ENCODE measurements around the gene CTNND2.

The CTNND2 gene

DNA sequence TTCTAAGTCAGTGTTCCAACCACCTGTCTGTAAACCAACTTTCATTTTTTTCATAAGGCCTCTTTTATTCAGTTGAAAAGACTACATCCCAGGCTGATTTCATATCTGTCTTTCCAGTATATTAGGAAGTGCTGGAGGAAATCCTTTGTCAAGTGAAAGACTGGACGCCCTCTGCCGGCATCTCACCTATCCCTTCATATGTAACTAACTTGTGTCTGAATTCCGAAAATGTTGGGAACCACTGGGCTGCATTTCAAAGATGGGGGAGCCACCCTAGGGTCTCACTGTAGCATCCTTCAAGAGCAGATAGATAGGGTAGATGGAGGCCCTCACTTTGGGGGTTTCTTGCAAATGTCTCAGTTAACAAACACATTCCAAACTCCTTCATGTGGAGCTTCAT is 569.8 kb downstream of the CTNND2 start:
- no peaks in the 10 kb centered on the region for H3K27me3 ChIP-seq (replicated peaks; ENCODE audit: insufficient read depth, low read length)
- TF ChIP-seq, protein P1, sequence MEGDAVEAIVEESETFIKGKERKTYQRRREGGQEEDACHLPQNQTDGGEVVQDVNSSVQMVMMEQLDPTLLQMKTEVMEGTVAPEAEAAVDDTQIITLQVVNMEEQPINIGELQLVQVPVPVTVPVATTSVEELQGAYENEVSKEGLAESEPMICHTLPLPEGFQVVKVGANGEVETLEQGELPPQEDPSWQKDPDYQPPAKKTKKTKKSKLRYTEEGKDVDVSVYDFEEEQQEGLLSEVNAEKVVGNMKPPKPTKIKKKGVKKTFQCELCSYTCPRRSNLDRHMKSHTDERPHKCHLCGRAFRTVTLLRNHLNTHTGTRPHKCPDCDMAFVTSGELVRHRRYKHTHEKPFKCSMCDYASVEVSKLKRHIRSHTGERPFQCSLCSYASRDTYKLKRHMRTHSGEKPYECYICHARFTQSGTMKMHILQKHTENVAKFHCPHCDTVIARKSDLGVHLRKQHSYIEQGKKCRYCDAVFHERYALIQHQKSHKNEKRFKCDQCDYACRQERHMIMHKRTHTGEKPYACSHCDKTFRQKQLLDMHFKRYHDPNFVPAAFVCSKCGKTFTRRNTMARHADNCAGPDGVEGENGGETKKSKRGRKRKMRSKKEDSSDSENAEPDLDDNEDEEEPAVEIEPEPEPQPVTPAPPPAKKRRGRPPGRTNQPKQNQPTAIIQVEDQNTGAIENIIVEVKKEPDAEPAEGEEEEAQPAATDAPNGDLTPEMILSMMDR (IDR thresholded peaks at IDR 0.05; ENCODE audit: low read length) = no peak
- TF ChIP-seq EZH2 (optimal IDR thresholded peaks at IDR 0.05; ENCODE audit: low read depth, low read length) = no peak
- TF ChIP-seq EZH2phosphoT487 (IDR thresholded peaks at IDR 0.05; ENCODE audit: low read length) = no peak
- H4K20me1 ChIP-seq (ENCODE audit: insufficient read depth, low read length) = no peaks in the 10 kb centered on the region
- H3K4me3 ChIP-seq (ENCODE audit: low read length) = no peak overlapping the region
- no peaks in the 10 kb centered on the region for H3K9me3 ChIP-seq (replicated peaks; ENCODE audit: insufficient read depth, low read length)
- H3K9ac ChIP-seq (ENCODE audit: low read length) = no peak overlapping the region
- no peak for DNase-seq
- H3K36me3 ChIP-seq (replicated peaks; ENCODE audit: insufficient read depth, low read length) = no peaks in the 10 kb centered on the region
- no peaks in the 10 kb centered on the region for H3F3A ChIP-seq (ENCODE audit: insufficient read depth, low read length)
- no peaks in the 10 kb centered on the region for H3K9me2 ChIP-seq (replicated peaks; ENCODE audit: insufficient read depth, low read length)
- H3K4me1 ChIP-seq (ENCODE audit: low read length) = no peaks in the 10 kb centered on the region
- no peaks in the 10 kb centered on the region for H3K79me2 ChIP-seq (ENCODE audit: low read length)
- no peak overlapping the region for H3K27ac ChIP-seq (ENCODE audit: low read length)
- H2AFZ ChIP-seq (ENCODE audit: low read length) = no peak overlapping the region
- H3K4me2 ChIP-seq (ENCODE audit: low read depth, low read length) = no peak overlapping the region

DNA sequence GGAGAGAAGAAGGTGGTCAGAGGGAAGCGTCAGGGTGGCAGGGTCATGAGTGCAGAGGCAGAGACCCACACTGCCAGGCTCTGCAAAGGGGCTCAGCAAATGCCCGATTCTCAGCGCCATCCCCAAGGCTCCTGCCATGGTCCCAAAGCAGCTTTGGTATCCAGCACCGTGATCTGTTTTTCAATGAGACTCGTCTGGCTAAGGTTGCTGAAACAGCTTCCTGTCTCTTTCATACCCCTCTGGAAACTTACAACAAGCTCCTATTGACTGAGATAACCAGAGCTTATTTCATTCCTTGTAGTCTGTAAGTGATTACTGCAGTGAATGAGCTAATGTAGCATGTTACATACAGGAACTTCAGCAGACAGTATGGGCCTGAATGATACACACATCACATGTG is 574.6 kb downstream of the CTNND2 start:
- no peak overlapping the region for H3K4me3 ChIP-seq (ENCODE audit: low read length)
- H3K27ac ChIP-seq (ENCODE audit: low read length) = no peak overlapping the region
- no peak overlapping the region for H2AFZ ChIP-seq (ENCODE audit: low read length)
- no peaks in the 10 kb centered on the region for H3K79me2 ChIP-seq (ENCODE audit: low read length)
- H3K36me3 ChIP-seq (replicated peaks; ENCODE audit: insufficient read depth, low read length) = no peaks in the 10 kb centered on the region
- H3K27me3 ChIP-seq (replicated peaks; ENCODE audit: insufficient read depth, low read length) = no peaks in the 10 kb centered on the region
- no peaks in the 10 kb centered on the region for H4K20me1 ChIP-seq (ENCODE audit: insufficient read depth, low read length)
- H3F3A ChIP-seq (ENCODE audit: insufficient read depth, low read length) = no peaks in the 10 kb centered on the region
- H3K9me3 ChIP-seq (replicated peaks; ENCODE audit: insufficient read depth, low read length) = no peaks in the 10 kb centered on the region
- DNase-seq = no peak
- no peak overlapping the region for H3K9ac ChIP-seq (ENCODE audit: low read length)
- no peaks in the 10 kb centered on the region for H3K4me1 ChIP-seq (ENCODE audit: low read length)
- H3K4me2 ChIP-seq (ENCODE audit: low read depth, low read length) = no peak overlapping the region
- H3K9me2 ChIP-seq (replicated peaks; ENCODE audit: insufficient read depth, low read length) = no peaks in the 10 kb centered on the region
- TF ChIP-seq, protein P1 (IDR thresholded peaks at IDR 0.05; ENCODE audit: low read length) = no peak
- TF ChIP-seq EZH2phosphoT487 (IDR thresholded peaks at IDR 0.05; ENCODE audit: low read length) = no peak
- TF ChIP-seq EZH2 (optimal IDR thresholded peaks at IDR 0.05; ENCODE audit: low read depth, low read length) = no peak

DNA sequence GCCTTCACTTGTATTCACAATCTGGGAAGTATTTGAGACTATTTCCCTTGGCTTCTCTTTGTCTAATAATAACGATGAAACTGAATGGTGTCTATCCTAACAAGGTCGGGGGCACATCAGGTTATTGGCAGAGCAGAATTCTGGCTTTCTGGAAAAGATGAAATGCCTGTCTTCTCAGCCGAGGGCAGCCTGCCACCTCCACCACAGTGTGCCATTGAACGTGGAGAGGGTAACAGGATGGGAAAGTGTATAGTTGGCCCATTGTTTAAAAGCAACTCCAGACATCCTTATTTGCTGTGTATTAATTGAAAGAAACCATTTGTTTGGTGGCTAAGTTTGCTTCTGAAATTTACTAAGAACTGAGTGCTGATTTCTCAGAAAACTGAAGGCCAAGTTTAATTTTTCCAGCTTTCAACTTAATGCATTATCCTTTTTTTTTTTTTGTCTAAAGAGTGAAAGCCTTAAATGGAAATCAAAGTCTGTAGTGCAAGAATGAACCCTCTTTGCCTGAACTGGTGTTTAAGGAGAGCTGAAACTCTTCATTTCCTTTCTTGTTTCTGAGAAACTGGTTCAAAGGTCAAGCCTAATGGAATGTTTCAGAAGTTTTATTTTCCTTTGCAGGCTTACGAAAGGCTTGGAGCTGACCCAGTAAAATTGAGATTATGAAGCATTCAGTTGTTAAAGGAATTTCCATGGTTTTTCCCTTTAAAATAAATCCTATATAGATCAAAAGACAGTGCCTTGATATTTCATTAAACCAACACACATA is 579.5 kb downstream of the CTNND2 start:
- Histone ChIP-seq H3K9me2 (replicated peaks; ENCODE audit: insufficient read depth, low read length) (no peaks in the 10 kb centered on the region), H3K79me2 (ENCODE audit: low read length) (no peaks in the 10 kb centered on the region), H3K27me3 (replicated peaks; ENCODE audit: insufficient read depth, low read length) (no peaks in the 10 kb centered on the region), H3K36me3 (replicated peaks; ENCODE audit: insufficient read depth, low read length) (no peaks in the 10 kb centered on the region), H3K4me2 (ENCODE audit: low read depth, low read length) (no peak overlapping the region), H3K9ac (ENCODE audit: low read length) (no peak overlapping the region), H3K4me1 (ENCODE audit: low read length) (no peaks in the 10 kb centered on the region), H4K20me1 (ENCODE audit: insufficient read depth, low read length) (no peaks in the 10 kb centered on the region), H2AFZ (ENCODE audit: low read length) (no peak overlapping the region), H3K27ac (ENCODE audit: low read length) (no peak overlapping the region), H3K9me3 (replicated peaks; ENCODE audit: insufficient read depth, low read length) (no peaks in the 10 kb centered on the region), H3F3A (ENCODE audit: insufficient read depth, low read length) (no peaks in the 10 kb centered on the region), H3K4me3 (ENCODE audit: low read length) (no peak overlapping the region)
- no peak for DNase-seq
- TF ChIP-seq EZH2 (optimal IDR thresholded peaks at IDR 0.05; ENCODE audit: low read depth, low read length) = no peak
- TF ChIP-seq, protein P1 (IDR thresholded peaks at IDR 0.05; ENCODE audit: low read length) = no peak
- TF ChIP-seq EZH2phosphoT487 (IDR thresholded peaks at IDR 0.05; ENCODE audit: low read length) = no peak
